Sigmoid colon (tissue), 7 donors: ENCODE data around the gene EVI5L. TPM values are rescaled to one million over a fixed set of nuclear protein-coding genes. Genes with fewer than 3 reads are reported as not detected.

Experiments used
- DNase-seq: peaks from one replicate; pipeline ENCODE4 v3.0.0-alpha.2; 2019
- H3K27ac ChIP-seq, 4 donors: fragments of 200-600 bp; sonication (generic); one replicate each; pipeline ENCODE4 v1.5.1; 2016 to 2019; ENCODE audit warnings: mild to moderate bottlenecking in 1 of 4
- H3K27me3 ChIP-seq, 3 donors: fragments of 200-600 bp; sonication (generic); one replicate each; pipeline ENCODE4 v1.5.1; 2019; ENCODE audit warnings: mild to moderate bottlenecking in 1 of 3
- H3K36me3 ChIP-seq, 4 donors: fragments of 200-600 bp; sonication (generic); one replicate each; pipeline ENCODE4 v1.5.1; 2016 to 2019
- H3K4me1 ChIP-seq, 4 donors: fragments of 200-600 bp; sonication (generic); one replicate each; pipeline ENCODE4 v1.5.1; 2017 to 2019
- H3K4me3 ChIP-seq, 4 donors: fragments of 200-600 bp; sonication (generic); one replicate each; pipeline ENCODE4 v1.5.1; 2017 to 2019; ENCODE audit warnings: mild to moderate bottlenecking in 2 of 4, moderate library complexity in 1 of 4
- H3K9me3 ChIP-seq, 4 donors: fragments of 200-600 bp in 3 of 4; sonication (generic) in 3 of 4; one replicate each; pipeline versions ENCODE4 v1.5.1 to v1.6.1; 2013 to 2019
- CTCF ChIP-seq, 4 experiments: fragments of 450-650 bp in 3 of 4; fragments of 200-600 bp in 1 of 4; IDR thresholded peaks; one replicate each; pipeline ENCODE4 v1.5.1; 2016 to 2019; ENCODE audit warnings: antibody characterized with exemption in 4 of 4, mild to moderate bottlenecking in 3 of 4, moderate library complexity in 2 of 4
- EP300 ChIP-seq, 4 donors: sonication (generic); formaldehyde crosslinking; IDR thresholded peaks; one replicate each; pipeline ENCODE4 v1.6.1; 2017; ENCODE audit warnings: antibody characterized with exemption in 4 of 4
- POLR2A ChIP-seq, 2 donors: fragments of 450-650 bp; IDR thresholded peaks; one replicate each; pipeline ENCODE4 v1.6.1; 2016; ENCODE audit warnings: antibody characterized with exemption in 2 of 2, mild to moderate bottlenecking in 2 of 2, moderate library complexity in 2 of 2
- POLR2AphosphoS5 ChIP-seq, 4 donors: sonication (generic); formaldehyde crosslinking; IDR thresholded peaks; one replicate each; pipeline ENCODE4 v1.6.1; 2017; ENCODE audit warnings: antibody characterized with exemption in 4 of 4
- WGBS, 2 donors: extraction: QIAGEN DNeasy Blood & Tissue Kit; methylation state at CpG; one replicate each; pipeline ENCODE4 v1.1.7; 2013; 5-methylcytosine and 5-hydroxymethylcytosine counted together
- intact Hi-C: fragments of 100-400 bp; cut with DNase I; formaldehyde crosslinking; loops from one replicate; pipeline ENCODE4 v1.15.1; 2023
- polyA plus RNA-seq, 3 donors: library from polyadenylated mRNA; stranded (reverse); fragments of 200-250 nt; gene quantifications; one replicate each; pipeline ENCODE4 v1.2.3, GENCODE V29; 2013
- total RNA-seq, 4 donors: library from RNA; depleted of rRNA; stranded (reverse); fragments of >200 nt; gene quantifications; one replicate each; pipeline ENCODE4 v1.1.0, GENCODE V29; 2016
- donor health status: healthy with polysubstance abuse.
- donor health status: Bipolar disorder and iron deficiency.
- donor health status: healthy.

Gene EVI5L
- total and polyA plus RNA-seq, 7 donors: 5.3 to 18.6 (median 10.3) TPM

GRCh38 chr19:7877249-7877836 is 47.3 kb downstream of the EVI5L start:
- no peaks in the 10 kb centered on the region for H3K36me3 ChIP-seq
- TF ChIP-seq POLR2A (IDR thresholded peaks at IDR 0.05) (no peak), EP300 (IDR thresholded peaks at IDR 0.05) (no peak), CTCF (IDR thresholded peaks at IDR 0.05) (no peak), POLR2AphosphoS5 (IDR thresholded peaks at IDR 0.05) (no peak)
- 79 to 87% methylated on average over 6 of the region's 6 CpGs for WGBS, 2 donors
- no peak for DNase-seq
- no peaks in the 10 kb centered on the region for H3K9me3 ChIP-seq
- intact Hi-C loops: no loop called here
- H3K4me1 ChIP-seq: peaks cover 0 to 18% (median 16%) of the 10 kb centered on the region in 4 donors
- H3K27ac ChIP-seq: no peak overlapping the region
- peaks cover 23 to 40% (median 38%) of the 10 kb centered on the region in 3 donors for H3K27me3 ChIP-seq
- H3K4me3 ChIP-seq: no peak overlapping the region

DNA sequence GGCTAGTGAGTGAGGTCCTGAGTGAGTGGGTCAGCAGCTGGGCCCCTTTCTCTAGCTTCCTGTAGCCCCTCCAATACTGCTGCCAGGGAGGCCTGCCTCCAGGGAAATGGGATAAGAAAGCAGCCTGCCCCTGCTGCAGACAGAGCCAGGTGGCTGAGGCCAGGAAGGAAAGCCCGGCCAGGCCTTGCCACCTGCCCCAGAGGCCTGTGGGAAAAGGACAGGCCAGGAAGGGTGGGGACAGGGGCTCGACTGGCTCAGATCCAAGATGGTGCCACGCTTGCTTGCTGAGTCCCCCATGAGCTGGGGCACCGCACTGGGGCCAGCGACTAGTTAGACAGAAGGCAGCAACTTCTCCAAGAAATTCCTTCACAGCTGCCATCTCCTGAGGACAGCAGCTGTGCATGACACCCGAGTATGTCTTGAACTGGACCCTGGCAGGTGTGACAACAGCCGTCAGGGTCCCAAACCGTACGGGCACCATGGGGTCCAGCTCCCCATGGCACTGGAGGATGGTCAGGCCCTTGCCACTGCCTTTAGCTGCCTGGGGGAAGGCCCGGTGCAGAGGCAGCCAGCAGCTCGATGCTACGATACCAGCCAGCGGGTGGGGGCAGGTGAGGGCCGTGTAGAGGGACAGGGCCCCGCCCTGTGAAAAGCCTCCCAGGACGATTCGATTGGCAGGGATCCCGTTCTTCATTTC is 49.2 kb downstream of the EVI5L start:
- no peak for DNase-seq
- TF ChIP-seq POLR2A (IDR thresholded peaks at IDR 0.05): no peak
- no peak for TF ChIP-seq EP300 (IDR thresholded peaks at IDR 0.05)
- H3K4me3 ChIP-seq: no peak overlapping the region
- H3K27ac ChIP-seq: no peak overlapping the region
- H3K27me3 ChIP-seq: peaks cover 4 to 21% (median 19%) of the 10 kb centered on the region in 3 donors
- H3K9me3 ChIP-seq: no peaks in the 10 kb centered on the region
- WGBS, 2 donors: 56 to 82% methylated on average over 18 of the region's 18 CpGs
- peaks cover 0 to 5% (median 5%) of the 10 kb centered on the region in 4 donors for H3K4me1 ChIP-seq
- intact Hi-C loops: no loop called here
- H3K36me3 ChIP-seq: no peaks in the 10 kb centered on the region

GRCh38 chr19:7879836-7880235 is 49.8 kb downstream of the EVI5L start:
- WGBS, 2 donors: 82 to 89% methylated on average over 19 of the region's 19 CpGs
- intact Hi-C loops: no loop called here
- Histone ChIP-seq H3K27me3 (peaks cover 0 to 15% (median 13%) of the 10 kb centered on the region in 3 donors), H3K4me3 (no peak overlapping the region), H3K27ac (no peak overlapping the region), H3K9me3 (no peaks in the 10 kb centered on the region), H3K4me1 (no peaks in the 10 kb centered on the region), H3K36me3 (no peaks in the 10 kb centered on the region)
- TF ChIP-seq POLR2AphosphoS5 (IDR thresholded peaks at IDR 0.05) (no peak), CTCF (IDR thresholded peaks at IDR 0.05) (no peak), POLR2A (IDR thresholded peaks at IDR 0.05) (no peak), EP300 (IDR thresholded peaks at IDR 0.05) (no peak)
- DNase-seq: no peak

- Histone ChIP-seq H3K9me3 (no peaks in the 10 kb centered on the region), H3K27ac (no peak overlapping the region), H3K36me3 (no peaks in the 10 kb centered on the region), H3K4me1 (no peaks in the 10 kb centered on the region), H3K4me3 (no peak overlapping the region), H3K27me3 (no peaks in the 10 kb centered on the region)
- DNase-seq: no peak
- 93 to 97% methylated on average over 3 of the region's 3 CpGs for WGBS, 2 donors
- no peak for TF ChIP-seq EP300 (IDR thresholded peaks at IDR 0.05)
- no peak for TF ChIP-seq CTCF (IDR thresholded peaks at IDR 0.05)
- TF ChIP-seq POLR2AphosphoS5 (IDR thresholded peaks at IDR 0.05): no peak
- no peak for TF ChIP-seq POLR2A (IDR thresholded peaks at IDR 0.05)
- intact Hi-C loops: no loop called here
These were observed 51.9 kb downstream of the EVI5L start for GRCh38 chr19:7881910-7882309.

GRCh38 chr19:7883105-7883504 is 53.1 kb downstream of the EVI5L start:
- H3K27ac ChIP-seq: no peak overlapping the region
- H3K36me3 ChIP-seq: no peaks in the 10 kb centered on the region
- 81 to 91% methylated on average over 4 of the region's 4 CpGs for WGBS, 2 donors
- H3K4me1 ChIP-seq: peaks cover 0 to under 1% (median under 1%) of the 10 kb centered on the region in 4 donors
- no peak for DNase-seq
- intact Hi-C loops: no loop called here
- H3K9me3 ChIP-seq: no peaks in the 10 kb centered on the region
- peaks cover 6 to 10% (median 8%) of the 10 kb centered on the region in 3 donors for H3K27me3 ChIP-seq
- no peak overlapping the region for H3K4me3 ChIP-seq
- TF ChIP-seq EP300 (IDR thresholded peaks at IDR 0.05): no peak
- TF ChIP-seq CTCF (IDR thresholded peaks at IDR 0.05): no peak
- no peak for TF ChIP-seq POLR2AphosphoS5 (IDR thresholded peaks at IDR 0.05)
- TF ChIP-seq POLR2A (IDR thresholded peaks at IDR 0.05): no peak
